HepG2 (cell line): Measurements from ENCODE around the gene TPD52L2. TPM values are rescaled to one million over a fixed set of nuclear protein-coding genes. Genes with fewer than 3 reads are reported as not detected.

Source experiments
- AGO2 ChIP-seq: fragments of 200-400 bp; formaldehyde crosslinking; optimal IDR thresholded peaks from 2 replicates; pipeline ENCODE3; 2017; ENCODE audit warnings: mild to moderate bottlenecking, low read depth, low read length, moderate library complexity
- CTCF ChIP-seq: sonication (generic); formaldehyde crosslinking; IDR thresholded peaks from 2 replicates; pipeline ENCODE4 v1.5.0; 2020; ENCODE audit warnings: mild to moderate bottlenecking, missing genetic modification reagents, moderate library complexity
- ESRRA ChIP-seq: sonication (generic); formaldehyde crosslinking; IDR thresholded peaks from 2 replicates; pipeline ENCODE4 v1.5.1; 2020; ENCODE audit warnings: mild to moderate bottlenecking, low read depth, missing genetic modification reagents
- HNRNPK ChIP-seq: fragments of 200-400 bp; formaldehyde crosslinking; IDR thresholded peaks from 2 replicates; pipeline ENCODE4 v1.6.1; 2018; ENCODE audit warnings: low read length, low read depth, moderate library complexity, mild to moderate bottlenecking; ENCODE audit not compliant: poor library complexity, severe bottlenecking
- MAZ ChIP-seq, 2 experiments: sonication (generic) in 1 of 2; formaldehyde crosslinking in 1 of 2; IDR thresholded peaks; 2 replicates each; pipeline versions ENCODE4 v1.5.0 to v1.6.1; 2012 to 2020; ENCODE audit warnings: low read depth in 2 of 2, mild to moderate bottlenecking in 2 of 2, borderline replicate concordance in 1 of 2, improper control_type of control experiment in 1 of 2, low read length in 1 of 2, missing genetic modification reagents in 1 of 2, moderate library complexity in 1 of 2
- MED13 ChIP-seq: sonication (generic); formaldehyde crosslinking; IDR thresholded peaks from 2 replicates; pipeline ENCODE4 v1.5.0; 2020; ENCODE audit warnings: missing genetic modification reagents
- NFE2L2 ChIP-seq: fragments of 150-350 bp; IDR thresholded peaks from 2 replicates; pipeline ENCODE4 v1.6.1; 2014; ENCODE audit warnings: low read length
- RAD21 ChIP-seq: fragments of 450-650 bp; formaldehyde crosslinking; IDR thresholded peaks from 2 replicates; pipeline ENCODE4 v1.5.0; 2020; ENCODE audit warnings: mild to moderate bottlenecking
- SMC3 ChIP-seq: IDR thresholded peaks from 2 replicates; pipeline ENCODE4 v1.6.1; 2011; ENCODE audit warnings: low read length, improper control_type of control experiment
- SRSF1 ChIP-seq: fragments of 200-400 bp; formaldehyde crosslinking; optimal IDR thresholded peaks from 2 replicates; pipeline ENCODE3; 2017; ENCODE audit warnings: mild to moderate bottlenecking, low read depth, low read length, moderate library complexity
- ZBTB14 ChIP-seq: sonication (generic); formaldehyde crosslinking; IDR thresholded peaks from 2 replicates; pipeline ENCODE4 v1.4.0; 2020; ENCODE audit warnings: missing genetic modification reagents
- ZFP82 ChIP-seq: sonication (generic); formaldehyde crosslinking; IDR thresholded peaks from 2 replicates; pipeline ENCODE4 v1.5.1; 2020; ENCODE audit warnings: mild to moderate bottlenecking, missing genetic modification reagents, borderline replicate concordance
- ZNF121 ChIP-seq: sonication (generic); formaldehyde crosslinking; IDR thresholded peaks from 2 replicates; pipeline ENCODE4 v1.5.0; 2020; ENCODE audit warnings: mild to moderate bottlenecking, missing genetic modification reagents
- ZNF280B ChIP-seq: sonication (generic); formaldehyde crosslinking; IDR thresholded peaks from 2 replicates; pipeline ENCODE4 v1.5.0; 2020; ENCODE audit warnings: missing genetic modification reagents, mild to moderate bottlenecking, borderline replicate concordance
- ZNF687 ChIP-seq: sonication (generic); formaldehyde crosslinking; IDR thresholded peaks from 2 replicates; pipeline ENCODE4 v1.5.1; 2020; ENCODE audit warnings: mild to moderate bottlenecking, missing genetic modification reagents, moderate library complexity
- ZNF747 ChIP-seq: sonication (generic); formaldehyde crosslinking; IDR thresholded peaks from 2 replicates; pipeline ENCODE4 v1.8.1; 2023; ENCODE audit warnings: missing genetic modification reagents, mild to moderate bottlenecking, borderline replicate concordance
- polyA plus RNA-seq, 8 experiments: library from polyadenylated mRNA; depleted of rRNA in 3 of 8; stranded (reverse) in 7 of 8; unstranded in 1 of 8; fragments of >200 nt; fragmentation: Illumina TruSeq in 4 of 8; extraction: Trizol in 4 of 8; gene quantifications; 2 replicates each; pipeline versions ENCODE4 v1.2.1 to v1.2.3, GENCODE V29; 2011 to 2016; ENCODE audit warnings: low read depth in 4 of 8, missing spikeins in 1 of 8, mixed read lengths in 1 of 8; ENCODE audit not compliant: insufficient read depth in 1 of 8
- total RNA-seq, 5 experiments: library from RNA; depleted of rRNA; stranded (reverse); fragments of >200 nt; fragmentation: Illumina TruSeq; extraction: Trizol; gene quantifications; 2 replicates each; pipeline ENCODE4 v1.2.3, GENCODE V29; 2016; ENCODE audit warnings: low read depth in 1 of 5

TPD52L2 gene
- total and polyA plus RNA-seq, 2 of the 13 experiments (the other 11 are each of a cell fraction or from before 2014, with no cell fraction given) = 156 to 184 TPM

GRCh38 chr20:63934271-63935068 lies 69.4 kb downstream of the TPD52L2 start (continued):
- TF ChIP-seq ZNF687 (CRISPR knock-in tag) = 0 out of 2 replicates have a peak, but pooled peaks have one; percentile 18
- no peak for TF ChIP-seq NFE2L2
- TF ChIP-seq HNRNPK = no peak
- peak; percentile 42; the same call in 1 of the 2 replicates for TF ChIP-seq ZNF280B (CRISPR knock-in tag)
- peak; percentile 37; the same call in 1 of the 2 replicates for TF ChIP-seq SMC3
- peak; percentile 59; the same call in 1 of the 2 replicates for TF ChIP-seq RAD21 (CRISPR knock-in tag)
- no peak for TF ChIP-seq MED13 (CRISPR knock-in tag)
- no peak for TF ChIP-seq MAZ (IDR thresholded peaks at IDR 0.05; ENCODE audit: borderline replicate concordance, low read depth, low read length)
- no peak for TF ChIP-seq MAZ (CRISPR knock-in tag; IDR thresholded peaks at IDR 0.05; ENCODE audit: low read depth)
- peak; percentile 68 for TF ChIP-seq SRSF1
- no peak for TF ChIP-seq ESRRA (CRISPR knock-in tag)
- 0 out of 2 replicates have a peak, but pooled peaks have one; percentile 31 for TF ChIP-seq ZFP82 (CRISPR knock-in tag)
- peak; percentile 39; the same call in 1 of the 2 replicates for TF ChIP-seq ZNF121 (CRISPR knock-in tag)
- no peak for TF ChIP-seq ZNF747 (CRISPR knock-in tag)
- TF ChIP-seq AGO2 = peak; percentile 79
- TF ChIP-seq CTCF = peak; percentile 63
- 0 out of 2 replicates have a peak, but pooled peaks have one; percentile 10 for TF ChIP-seq ZBTB14
